ENCODE measurements around the gene MNT.

MNT gene

GRCh38 chr17:2337544-2338314, 63.1 kb downstream of the MNT start:
- Mint-ChIP-seq H3K36me3 (ENCODE audit: low read depth) (peaks cover 18% of the 10 kb centered on the region), H3K27ac (peak overlapping the region; percentile 66 to 93 (median 81)), H3K9me3 (no peaks in the 10 kb centered on the region), H3K27me3 (ENCODE audit: low read depth) (no peaks in the 10 kb centered on the region), H3K4me3 (peak overlapping the region; percentile 83 to 95 (median 92)), H3K4me1 (peaks cover 23% of the 10 kb centered on the region)
- TF ChIP-seq CTCF (IDR thresholded peaks at IDR 0.05; ENCODE audit: unreplicated experiment in 3 of 3) = no peak

GRCh38 chr17:2336852-2337543, 63.9 kb downstream of the MNT start, which contains the start of gene SGSM2:
TSS of gene SGSM2 (plus strand) at chr17:2337501. CDS start at chr17:2337689, 188 bp downstream.
- Mint-ChIP-seq H3K36me3 (ENCODE audit: low read depth) (peaks cover 14% of the 10 kb centered on the region), H3K4me1 (peaks cover 23% of the 10 kb centered on the region), H3K27ac (peak within 1 kb of the TSS; percentile 84 to 97 (median 93)), H3K27me3 (ENCODE audit: low read depth) (no peaks in the 10 kb centered on the region), H3K9me3 (no peaks in the 10 kb centered on the region), H3K4me3 (peak within 1 kb of the TSS; percentile 92 to 100 (median 100))
- TF ChIP-seq CTCF (IDR thresholded peaks at IDR 0.05; ENCODE audit: unreplicated experiment in 3 of 3) = no peak

- peaks cover 9% of the 10 kb centered on the region for H3K36me3 Mint-ChIP-seq (ENCODE audit: low read depth)
- no peaks in the 10 kb centered on the region for H3K9me3 Mint-ChIP-seq
- H3K4me1 Mint-ChIP-seq = peaks cover 23% of the 10 kb centered on the region
- no peaks in the 10 kb centered on the region for H3K27me3 Mint-ChIP-seq (ENCODE audit: low read depth)
- peak in 2 of 3 experiments; percentile 12 to 14 for TF ChIP-seq CTCF (IDR thresholded peaks at IDR 0.05; ENCODE audit: unreplicated experiment in 3 of 3)
- H3K4me3 Mint-ChIP-seq = peak within 1 kb of the TSS in 2 of 3 experiments; percentile 100
- H3K27ac Mint-ChIP-seq = peak within 1 kb of the TSS; percentile 84 to 97 (median 93)
Observed at GRCh38 chr17:2336215-2336851, 64.5 kb downstream of the MNT start, which contains the start of gene TSR1. TSS of gene TSR1 (minus strand) at chr17:2336457. CDS start at chr17:2336427, 30 bp downstream.

GRCh38 chr17:2335726-2336214, 65.1 kb downstream of the MNT start:
- TF ChIP-seq CTCF (IDR thresholded peaks at IDR 0.05; ENCODE audit: unreplicated experiment in 3 of 3) = no peak
- H3K4me1 Mint-ChIP-seq = peaks cover 23% of the 10 kb centered on the region
- H3K27me3 Mint-ChIP-seq (ENCODE audit: low read depth) = no peaks in the 10 kb centered on the region
- H3K4me3 Mint-ChIP-seq = peak overlapping the region in 2 of 3 experiments; percentile 100
- peak overlapping the region; percentile 84 to 97 (median 93) for H3K27ac Mint-ChIP-seq
- no peaks in the 10 kb centered on the region for H3K9me3 Mint-ChIP-seq
- peaks cover 9% of the 10 kb centered on the region for H3K36me3 Mint-ChIP-seq (ENCODE audit: low read depth)

Data from nephron (organoid).